Amniotic epithelial cell (primary cell): Measurements from ENCODE around the gene FBXW11.
"Not testable (repeated sequence)": the region's sequence is repeated elsewhere in the genome, so short reads cannot be mapped to it uniquely, and the experiment has no call there.

Experiments
- DNase-seq: peaks from one replicate; pipeline ENCODE4 v3.0.0-alpha.2; 2010; ENCODE audit warnings: low read depth

FBXW11 gene

GRCh38 chr5:171908638-171909037 lies 97.8 kb downstream of the FBXW11 start:
- DNase-seq, result peak; percentile 85

- DNase-seq, result peak; percentile 64
Observed at GRCh38 chr5:171907725-171908343, 98.6 kb downstream of the FBXW11 start.

- DNase-seq, result no peak
Observed at GRCh38 chr5:171906703-171907590, 99.5 kb downstream of the FBXW11 start.

GRCh38 chr5:171906066-171906570 lies 100.3 kb downstream of the FBXW11 start:
- DNase-seq, result no peak

GRCh38 chr5:171904886-171905285 lies 101.6 kb downstream of the FBXW11 start:
- no peak for DNase-seq

- DNase-seq, result no peak
Observed at GRCh38 chr5:171901764-171902163, 104.7 kb downstream of the FBXW11 start.

GRCh38 chr5:171899792-171900191 lies 106.6 kb downstream of the FBXW11 start:
- no peak for DNase-seq

- DNase-seq, result no peak
Observed at GRCh38 chr5:171898879-171899278, 107.6 kb downstream of the FBXW11 start.

GRCh38 chr5:171898386-171898785 lies 108.1 kb downstream of the FBXW11 start:
- DNase-seq, result no peak

- DNase-seq, result peak; percentile 25
Observed at GRCh38 chr5:171897231-171897630, 109.2 kb downstream of the FBXW11 start.

- no peak for DNase-seq
Observed at GRCh38 chr5:171895081-171895480, 111.4 kb downstream of the FBXW11 start.

- DNase-seq, result peak; percentile 74
Observed at GRCh38 chr5:171893290-171893886, 113.0 kb downstream of the FBXW11 start.

GRCh38 chr5:171891595-171891994 lies 114.8 kb downstream of the FBXW11 start:
- DNase-seq, result no peak

- no peak for DNase-seq
Observed at GRCh38 chr5:171891150-171891549, 115.3 kb downstream of the FBXW11 start.

GRCh38 chr5:171888051-171888481 lies 118.4 kb downstream of the FBXW11 start:
- no peak for DNase-seq

- DNase-seq, result not testable (repeated sequence)
Observed at GRCh38 chr5:171886037-171886436, 120.4 kb downstream of the FBXW11 start.

GRCh38 chr5:171882118-171882517 lies 124.3 kb downstream of the FBXW11 start:
- DNase-seq, result no peak

GRCh38 chr5:171874234-171874633 lies 132.2 kb downstream of the FBXW11 start:
- DNase-seq, result peak; percentile 99

- peak; percentile 62 for DNase-seq
Observed at GRCh38 chr5:171872666-171873065, 133.8 kb downstream of the FBXW11 start.

- no peak for DNase-seq
Observed at GRCh38 chr5:171871711-171872110, 134.7 kb downstream of the FBXW11 start.

- DNase-seq, result no peak
Observed at GRCh38 chr5:171869956-171870355, 136.5 kb downstream of the FBXW11 start.

GRCh38 chr5:171868236-171868635 lies 138.2 kb downstream of the FBXW11 start:
- no peak for DNase-seq

GRCh38 chr5:171867786-171868185 lies 138.7 kb downstream of the FBXW11 start:
- no peak for DNase-seq
